SK-N-MC (cell line): ENCODE data around the gene LAMTOR1.

Experiments
- DNase-seq: peaks from one replicate; pipeline ENCODE4 v3.0.0-alpha.2; 2011; ENCODE audit warnings: low read depth, low spot score
- H3K27ac ChIP-seq: fragments of 200-600 bp; sonication (generic); 2 replicates; pipeline ENCODE4 v1.5.1; 2016; ENCODE audit warnings: mixed run types
- H3K36me3 ChIP-seq: fragments of 200-600 bp; sonication (generic); 2 replicates; pipeline ENCODE4 v1.6.1; 2017; ENCODE audit warnings: antibody characterized with exemption, low read length, mixed read lengths; ENCODE audit not compliant: insufficient read depth
- H3K4me3 ChIP-seq: fragments of 200-600 bp; sonication (generic); 2 replicates; pipeline ENCODE4 v1.5.1; 2016
- H3K9ac ChIP-seq: fragments of 200-600 bp; sonication (generic); 2 replicates; pipeline ENCODE4 v1.8.0; 2017; ENCODE audit warnings: mixed run types, mixed read lengths; ENCODE audit not compliant: insufficient read length
- H3K9me3 ChIP-seq: fragments of 200-600 bp; sonication (generic); 2 replicates; pipeline ENCODE4 v1.6.1; 2017; ENCODE audit warnings: low read depth, mild to moderate bottlenecking, antibody characterized with exemption, low read length, moderate library complexity, mixed read lengths
- EZH2 ChIP-seq: fragments of 200-600 bp; sonication (generic); IDR thresholded peaks from one replicate; pipeline ENCODE4 v1.6.1; 2017; ENCODE audit warnings: antibody characterized with exemption
- FOXP2 ChIP-seq: optimal IDR thresholded peaks from 2 replicates; pipeline ENCODE3; 2011; ENCODE audit warnings: mild to moderate bottlenecking, moderate library complexity; ENCODE audit not compliant: insufficient read depth; ENCODE audit errors: extremely low read length, control extremely low read depth
- POLR2AphosphoS5 ChIP-seq: IDR thresholded peaks from 2 replicates; pipeline ENCODE4 v1.6.1; 2012; ENCODE audit warnings: mild to moderate bottlenecking, low read depth, low read length, borderline replicate concordance

The LAMTOR1 gene

DNA sequence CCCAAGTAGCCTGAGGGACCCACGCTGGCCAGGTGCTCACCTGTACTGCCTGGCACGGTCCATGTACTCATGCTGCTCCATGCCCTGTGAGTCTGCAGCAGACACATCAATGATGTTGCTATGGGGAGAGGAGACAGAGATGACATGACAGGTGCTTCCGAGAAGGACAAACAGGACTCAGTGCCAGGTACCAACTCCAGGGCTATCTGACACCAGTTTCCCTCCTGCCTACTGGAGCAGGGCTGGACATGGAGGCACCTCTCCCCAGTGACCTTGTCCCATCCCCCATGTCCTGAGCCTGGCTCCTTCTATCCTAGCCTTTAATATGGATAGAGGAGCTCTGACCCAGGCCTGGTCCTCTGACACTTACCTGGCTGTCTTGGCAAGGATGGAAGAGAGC, 4.4 kb downstream of the LAMTOR1 start:
- Histone ChIP-seq H3K9me3 (no peaks in the 10 kb centered on the region), H3K9ac (no peak overlapping the region), H3K27ac (no peak overlapping the region), H3K4me3 (no peak overlapping the region), H3K36me3 (peaks cover 55% of the 10 kb centered on the region)
- TF ChIP-seq POLR2AphosphoS5 (no peak; the same call in 1 of the 2 replicates), FOXP2 (no peak), EZH2 (no peak)
- DNase-seq, result no peak

DNA sequence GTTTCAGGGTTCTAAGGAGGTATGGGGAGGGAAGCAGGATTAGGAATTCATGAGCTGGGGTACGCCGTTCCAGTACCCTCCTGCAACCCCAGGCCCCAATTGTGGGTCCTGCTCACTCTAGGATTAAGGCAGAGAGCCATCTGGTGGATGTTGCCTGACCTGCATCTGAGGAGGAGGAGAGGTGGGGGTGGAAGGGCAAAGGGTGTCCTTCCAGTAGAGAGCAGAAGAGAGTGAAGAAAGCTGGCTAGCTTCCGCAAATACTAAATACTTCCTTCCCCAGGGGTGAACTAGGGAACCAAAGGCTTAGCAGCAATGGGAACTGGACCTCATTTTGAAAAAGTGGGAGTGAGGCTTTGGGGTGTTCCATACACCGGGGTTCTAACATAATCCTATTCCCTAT, 11.8 kb downstream of the LAMTOR1 start:
- Histone ChIP-seq H3K27ac (no peak overlapping the region), H3K36me3 (peaks cover 17% of the 10 kb centered on the region; the same call in 1 of the 2 replicates), H3K9me3 (no peaks in the 10 kb centered on the region), H3K9ac (no peak overlapping the region), H3K4me3 (no peak overlapping the region)
- no peak for DNase-seq
- TF ChIP-seq FOXP2, result no peak
- TF ChIP-seq POLR2AphosphoS5, result no peak
- no peak for TF ChIP-seq EZH2

DNA sequence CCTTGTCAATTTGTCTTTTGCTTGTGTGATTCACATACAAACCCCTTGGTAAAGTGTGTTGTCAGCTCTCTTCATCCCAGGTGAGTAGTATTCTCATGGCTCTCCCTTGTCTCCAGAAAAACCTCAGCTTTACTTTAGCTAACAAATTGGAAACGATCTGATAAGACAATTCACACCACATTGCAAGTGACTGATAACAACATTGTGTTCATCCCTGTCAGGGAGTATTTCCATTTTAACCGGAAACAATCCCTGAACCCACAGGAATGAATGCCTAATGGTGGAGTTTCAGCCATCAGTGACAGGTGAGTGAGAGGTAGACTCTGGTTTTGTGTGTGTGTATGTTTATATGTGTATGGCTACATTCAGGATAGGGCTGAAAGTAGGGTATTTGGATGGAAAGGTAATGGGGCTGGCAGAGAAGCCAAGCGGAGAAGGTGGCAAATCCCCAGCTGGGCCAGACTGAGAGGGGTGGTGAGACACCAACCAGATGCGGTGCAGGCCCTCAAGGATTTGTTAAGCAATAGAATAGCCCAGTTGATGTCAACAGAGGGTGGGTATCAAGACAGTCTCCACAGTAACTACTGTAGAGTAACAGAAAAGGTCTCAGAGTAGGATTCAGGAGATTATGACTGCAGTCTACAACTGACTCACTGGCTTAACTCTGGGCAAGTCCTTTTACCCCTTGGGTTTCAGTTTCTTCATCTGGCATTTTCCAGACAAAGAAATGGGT, 14.9 kb downstream of the LAMTOR1 start:
- no peak overlapping the region for H3K9ac ChIP-seq
- no peaks in the 10 kb centered on the region for H3K9me3 ChIP-seq
- no peak overlapping the region for H3K27ac ChIP-seq
- TF ChIP-seq EZH2, result no peak
- no peak for TF ChIP-seq POLR2AphosphoS5
- no peak for TF ChIP-seq FOXP2
- H3K36me3 ChIP-seq, result peaks cover 4% of the 10 kb centered on the region; the same call in 1 of the 2 replicates
- no peak overlapping the region for H3K4me3 ChIP-seq
- DNase-seq, result no peak

DNA sequence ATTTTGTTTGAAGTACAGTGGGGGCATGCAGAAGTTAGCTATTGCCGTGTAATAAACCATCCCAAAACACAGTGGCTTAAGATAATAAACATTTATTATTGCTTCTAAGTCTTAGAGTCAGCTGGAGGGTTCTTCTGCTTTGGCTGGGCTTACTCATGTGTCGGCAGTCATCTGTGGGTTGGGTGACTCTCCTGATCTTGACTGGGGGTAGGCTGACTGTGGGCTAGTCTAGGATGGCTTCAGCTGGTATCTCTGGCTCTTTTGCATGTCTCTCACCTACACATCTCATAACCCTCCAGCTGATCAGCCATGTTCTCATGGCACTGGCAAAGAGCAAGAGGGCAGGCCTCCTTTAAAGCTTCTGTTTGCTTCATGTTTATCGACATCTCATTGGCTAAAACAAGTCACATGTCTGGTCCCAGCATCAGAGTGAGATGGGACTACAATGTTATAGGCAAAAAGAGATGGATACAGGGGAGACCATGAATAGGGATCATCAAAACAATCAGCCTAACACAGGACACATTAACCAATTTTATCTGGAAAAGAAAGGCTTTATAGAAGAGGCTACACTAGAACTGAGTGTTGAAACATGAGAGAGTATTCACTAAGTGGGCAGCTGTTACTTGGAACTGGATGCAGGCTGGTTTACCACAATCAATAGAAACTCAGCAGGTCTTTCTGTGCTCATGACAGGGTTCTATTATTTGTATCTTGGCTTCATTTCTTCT, 17.3 kb downstream of the LAMTOR1 start:
- no peak for TF ChIP-seq FOXP2
- TF ChIP-seq EZH2, result no peak
- no peak for TF ChIP-seq POLR2AphosphoS5
- H3K9ac ChIP-seq, result no peak overlapping the region
- no peak for DNase-seq
- peaks cover 4% of the 10 kb centered on the region; the same call in 1 of the 2 replicates for H3K36me3 ChIP-seq
- no peak overlapping the region for H3K27ac ChIP-seq
- H3K4me3 ChIP-seq, result no peak overlapping the region
- no peaks in the 10 kb centered on the region for H3K9me3 ChIP-seq

DNA sequence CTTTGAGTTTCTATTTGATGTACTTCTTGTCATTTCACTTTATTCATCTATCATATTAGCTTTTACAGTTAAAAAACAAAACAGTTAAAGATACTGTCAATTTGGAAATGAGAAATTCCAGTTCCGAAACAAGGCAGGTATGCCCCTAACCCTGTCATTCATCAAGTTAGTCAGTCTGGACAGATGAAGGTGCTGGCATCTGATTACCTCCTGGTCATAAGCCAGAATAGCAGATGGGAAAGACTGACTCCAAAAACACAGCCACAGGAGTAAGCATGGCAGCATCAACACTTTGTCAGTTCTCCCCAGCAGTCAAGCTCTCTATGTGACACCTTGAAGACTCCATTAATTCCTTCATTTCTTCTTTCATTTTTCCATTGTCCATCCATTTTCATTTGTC, 18.1 kb downstream of the LAMTOR1 start:
- Histone ChIP-seq H3K9ac (no peak overlapping the region), H3K27ac (no peak overlapping the region), H3K36me3 (peaks cover 3% of the 10 kb centered on the region; the same call in 1 of the 2 replicates), H3K4me3 (no peak overlapping the region), H3K9me3 (no peaks in the 10 kb centered on the region)
- DNase-seq, result no peak
- TF ChIP-seq EZH2 (no peak), POLR2AphosphoS5 (no peak), FOXP2 (no peak)

DNA sequence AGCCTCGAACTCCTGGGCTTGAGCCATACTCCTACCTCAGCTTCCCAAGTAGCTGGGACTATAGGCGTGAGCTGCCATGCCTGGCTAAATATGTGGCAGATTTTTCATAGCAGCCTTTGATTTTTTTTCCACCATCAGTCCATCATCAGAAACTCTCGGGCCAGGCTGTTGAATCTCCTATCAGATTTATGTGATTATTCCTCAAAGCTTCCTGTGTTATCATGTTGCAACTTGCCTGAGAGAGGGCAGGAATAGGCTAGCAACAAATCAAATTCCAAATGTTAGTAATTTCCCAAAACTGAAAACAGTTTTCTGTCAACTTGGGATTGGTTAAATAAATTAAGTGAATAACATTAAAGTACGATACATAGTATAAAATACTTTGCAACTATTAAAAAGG, 19.0 kb downstream of the LAMTOR1 start:
- Histone ChIP-seq H3K36me3 (no peaks in the 10 kb centered on the region; the same call in 1 of the 2 replicates), H3K27ac (no peak overlapping the region), H3K9ac (no peak overlapping the region), H3K4me3 (no peak overlapping the region), H3K9me3 (no peaks in the 10 kb centered on the region)
- no peak for DNase-seq
- no peak for TF ChIP-seq EZH2
- TF ChIP-seq POLR2AphosphoS5, result no peak
- TF ChIP-seq FOXP2, result no peak

DNA sequence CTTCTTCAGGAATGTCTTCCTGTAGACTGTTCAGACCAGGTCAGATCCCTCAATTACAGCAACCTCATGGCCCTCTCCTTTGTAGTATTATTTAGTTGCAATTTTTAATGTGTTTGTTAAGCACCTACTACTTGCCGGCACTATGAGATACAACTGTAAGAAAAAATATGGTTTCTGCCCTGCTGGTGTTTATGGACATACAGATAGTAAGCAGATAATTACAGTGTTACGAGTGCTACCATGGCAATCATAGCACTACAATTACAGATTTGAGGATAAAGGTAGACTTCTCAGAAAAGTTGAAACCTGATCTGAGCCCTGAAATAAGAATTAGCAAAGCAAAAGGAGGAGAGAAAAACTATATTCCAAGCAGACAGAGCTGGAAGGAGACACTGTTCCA, 19.7 kb downstream of the LAMTOR1 start:
- DNase-seq, result no peak
- TF ChIP-seq FOXP2 (no peak), POLR2AphosphoS5 (no peak), EZH2 (no peak)
- Histone ChIP-seq H3K9ac (no peak overlapping the region), H3K36me3 (no peaks in the 10 kb centered on the region; the same call in 1 of the 2 replicates), H3K27ac (no peak overlapping the region), H3K4me3 (no peak overlapping the region), H3K9me3 (no peaks in the 10 kb centered on the region)

DNA sequence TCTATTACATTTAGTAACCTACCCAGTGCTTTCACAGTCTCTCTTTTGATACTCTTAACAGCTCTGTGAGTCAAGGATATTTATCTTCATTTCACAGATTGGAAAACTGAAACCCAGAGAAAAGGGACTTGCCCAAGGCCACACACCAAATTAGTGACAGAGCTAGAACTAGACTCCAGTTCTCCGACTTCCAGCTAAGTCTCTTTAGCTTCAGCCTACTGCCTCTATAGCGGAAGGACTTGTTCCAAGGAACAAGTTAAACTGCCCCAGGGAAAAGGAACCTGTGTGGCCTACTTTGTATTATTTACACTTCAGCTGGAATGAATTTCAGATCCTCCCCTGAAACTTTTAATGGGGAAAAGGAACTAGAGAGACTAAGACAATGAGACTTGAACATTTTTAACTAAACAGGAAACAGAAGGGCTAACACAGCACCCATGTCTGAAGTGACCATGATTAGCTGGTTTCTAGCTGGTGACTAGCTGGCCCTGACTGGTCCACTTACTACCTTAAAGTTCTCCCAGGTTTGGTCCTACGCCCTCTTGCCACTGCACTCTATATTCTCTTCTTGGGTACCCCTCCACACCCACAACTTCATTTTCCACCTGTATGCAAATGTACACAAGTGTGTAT, 21.2 kb downstream of the LAMTOR1 start:
- H3K9ac ChIP-seq, result no peak overlapping the region
- H3K9me3 ChIP-seq, result no peaks in the 10 kb centered on the region
- H3K36me3 ChIP-seq, result no peaks in the 10 kb centered on the region; the same call in 1 of the 2 replicates
- peak overlapping the region; percentile 85 for H3K27ac ChIP-seq
- DNase-seq, result no peak
- no peak overlapping the region for H3K4me3 ChIP-seq
- no peak for TF ChIP-seq EZH2
- no peak for TF ChIP-seq POLR2AphosphoS5
- no peak for TF ChIP-seq FOXP2
